GM19023 (cell line): ENCODE measurements around the gene NLN.
"Not testable (repeated sequence)": the region's sequence is repeated elsewhere in the genome, so short reads cannot be mapped to it uniquely, and the experiment has no call there.

Source experiments
- ATAC-seq: cut with Tn5 transposase; IDR thresholded peaks from one replicate; pipeline ENCODE4 v1.9.1; 2021; ENCODE audit warnings: mild to moderate bottlenecking, moderate library complexity; ENCODE audit not compliant: unreplicated experiment

Gene NLN

GRCh38 chr5:65721720-65722574 is at the start of gene NLN, which contains the start of gene SGTB:
Gene NLN (plus strand): TSS chr5:65722205. CDS start chr5:65722374, 169 bp downstream.
Gene SGTB (minus strand): TSS chr5:65722109. CDS start chr5:65720807, 1,302 bp downstream.
- ATAC-seq, result peak; percentile 94

GRCh38 chr5:65672796-65673195 is 49.2 kb upstream of the NLN start:
- no peak for ATAC-seq

- no peak for ATAC-seq
Measured at GRCh38 chr5:65674749-65675148, 47.3 kb upstream of the NLN start.

- not testable (repeated sequence) for ATAC-seq
Measured at GRCh38 chr5:65676056-65676455, 45.9 kb upstream of the NLN start.

GRCh38 chr5:65682148-65682547 is 39.9 kb upstream of the NLN start:
- ATAC-seq, result no peak

- no peak for ATAC-seq
Measured at GRCh38 chr5:65693121-65693520, 28.9 kb upstream of the NLN start.

GRCh38 chr5:65695162-65695755 is 26.7 kb upstream of the NLN start:
- ATAC-seq, result no peak

GRCh38 chr5:65695896-65696295 is 26.1 kb upstream of the NLN start:
- no peak for ATAC-seq

- ATAC-seq, result no peak
Measured at GRCh38 chr5:65696892-65697291, 25.1 kb upstream of the NLN start.

- no peak for ATAC-seq
Measured at GRCh38 chr5:65699338-65699737, 22.7 kb upstream of the NLN start.

GRCh38 chr5:65702036-65702435 is 20.0 kb upstream of the NLN start:
- ATAC-seq, result no peak

GRCh38 chr5:65704621-65705239 is 17.3 kb upstream of the NLN start:
- no peak for ATAC-seq

GRCh38 chr5:65707663-65708062 is 14.3 kb upstream of the NLN start:
- ATAC-seq, result no peak

GRCh38 chr5:65708145-65708544 is 13.9 kb upstream of the NLN start:
- ATAC-seq, result no peak

- ATAC-seq, result no peak
Measured at GRCh38 chr5:65718576-65719310, 3.3 kb upstream of the NLN start.

- peak; percentile 6 for ATAC-seq
Measured at GRCh38 chr5:65721050-65721719, 820 bp upstream of the NLN start.

GRCh38 chr5:65722575-65723403 is 784 bp downstream of the NLN start:
- ATAC-seq, result no peak

- ATAC-seq, result no peak
Measured at GRCh38 chr5:65727491-65728156, 5.6 kb downstream of the NLN start.

GRCh38 chr5:65728218-65728617 is 6.2 kb downstream of the NLN start:
- no peak for ATAC-seq
